Fibroblast of mammary gland (primary cell): ENCODE measurements around the gene JADE1.

Source experiments
- DNase-seq: peaks from one replicate; pipeline ENCODE4 v3.0.0-alpha.2; 2010; ENCODE audit warnings: low read depth
- H3K4me3 ChIP-seq: 2 replicates; pipeline ENCODE4 v1.5.1; 2011; ENCODE audit warnings: low read depth, mild to moderate bottlenecking, low read length, moderate library complexity; ENCODE audit not compliant: control insufficient read depth
- TF ChIP-seq, protein P1 (sequence below): conservative IDR thresholded peaks from 2 replicates; pipeline ENCODE4 v1.5.1; 2011; ENCODE audit warnings: low read depth, low read length, inconsistent platforms; ENCODE audit not compliant: control insufficient read depth, insufficient read depth

JADE1 gene

DNA sequence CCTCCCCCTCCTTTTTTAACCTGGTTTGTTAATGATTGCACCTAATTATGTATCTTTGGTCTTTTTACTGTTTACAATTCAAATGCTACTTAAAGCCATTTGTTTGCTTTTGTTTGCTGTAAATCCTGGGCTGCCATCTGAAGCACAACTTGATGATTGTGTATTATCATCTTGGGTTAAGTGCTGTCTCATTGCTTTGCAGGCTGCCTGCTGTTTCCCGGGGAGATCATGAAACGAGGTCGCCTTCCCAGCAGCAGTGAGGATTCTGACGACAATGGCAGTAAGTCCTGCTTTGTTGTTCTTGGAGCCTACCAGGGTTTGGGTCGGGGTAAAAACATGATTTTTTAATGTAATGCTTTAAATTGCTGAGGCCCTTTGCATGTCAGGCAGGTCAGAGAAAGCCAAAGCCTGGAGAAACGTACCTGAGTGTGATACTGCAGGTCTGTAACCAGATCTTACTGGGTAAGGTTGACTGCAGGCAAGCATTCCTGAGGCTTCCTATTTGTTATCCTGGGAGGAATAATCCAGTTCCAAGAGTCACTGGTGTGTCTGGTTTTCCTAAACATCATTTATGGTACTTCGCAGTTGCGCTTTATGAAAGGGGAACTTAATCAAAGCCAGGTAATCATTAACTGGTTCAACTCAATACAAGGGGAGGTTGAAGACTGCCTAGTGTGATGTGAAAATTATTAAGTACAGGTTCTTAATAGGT, 22.2 kb downstream of the JADE1 start:
- DNase-seq = no peak
- no peak overlapping the region for H3K4me3 ChIP-seq
- TF ChIP-seq, protein P1, sequence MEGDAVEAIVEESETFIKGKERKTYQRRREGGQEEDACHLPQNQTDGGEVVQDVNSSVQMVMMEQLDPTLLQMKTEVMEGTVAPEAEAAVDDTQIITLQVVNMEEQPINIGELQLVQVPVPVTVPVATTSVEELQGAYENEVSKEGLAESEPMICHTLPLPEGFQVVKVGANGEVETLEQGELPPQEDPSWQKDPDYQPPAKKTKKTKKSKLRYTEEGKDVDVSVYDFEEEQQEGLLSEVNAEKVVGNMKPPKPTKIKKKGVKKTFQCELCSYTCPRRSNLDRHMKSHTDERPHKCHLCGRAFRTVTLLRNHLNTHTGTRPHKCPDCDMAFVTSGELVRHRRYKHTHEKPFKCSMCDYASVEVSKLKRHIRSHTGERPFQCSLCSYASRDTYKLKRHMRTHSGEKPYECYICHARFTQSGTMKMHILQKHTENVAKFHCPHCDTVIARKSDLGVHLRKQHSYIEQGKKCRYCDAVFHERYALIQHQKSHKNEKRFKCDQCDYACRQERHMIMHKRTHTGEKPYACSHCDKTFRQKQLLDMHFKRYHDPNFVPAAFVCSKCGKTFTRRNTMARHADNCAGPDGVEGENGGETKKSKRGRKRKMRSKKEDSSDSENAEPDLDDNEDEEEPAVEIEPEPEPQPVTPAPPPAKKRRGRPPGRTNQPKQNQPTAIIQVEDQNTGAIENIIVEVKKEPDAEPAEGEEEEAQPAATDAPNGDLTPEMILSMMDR = no peak

DNA sequence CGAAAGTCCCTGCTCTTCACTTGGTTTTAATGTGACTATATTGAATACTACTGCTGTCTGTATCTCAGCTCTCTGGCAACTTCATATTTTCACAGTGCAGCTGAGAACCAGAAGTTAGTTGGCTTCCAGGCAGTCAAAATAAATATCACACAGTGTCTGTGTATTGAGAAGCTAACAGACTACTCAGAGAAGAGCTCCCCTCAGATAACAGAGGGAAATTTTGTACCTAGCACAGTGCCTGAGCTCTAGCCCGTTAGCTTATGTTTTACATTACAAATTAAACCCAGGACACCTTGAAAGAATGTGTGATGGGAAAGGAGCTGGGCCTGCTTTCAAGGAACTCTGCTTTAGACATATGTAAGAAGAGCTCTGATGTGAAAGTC, 22.7 kb downstream of the JADE1 start:
- no peak overlapping the region for H3K4me3 ChIP-seq
- DNase-seq = no peak
- TF ChIP-seq, protein P1 = no peak

DNA sequence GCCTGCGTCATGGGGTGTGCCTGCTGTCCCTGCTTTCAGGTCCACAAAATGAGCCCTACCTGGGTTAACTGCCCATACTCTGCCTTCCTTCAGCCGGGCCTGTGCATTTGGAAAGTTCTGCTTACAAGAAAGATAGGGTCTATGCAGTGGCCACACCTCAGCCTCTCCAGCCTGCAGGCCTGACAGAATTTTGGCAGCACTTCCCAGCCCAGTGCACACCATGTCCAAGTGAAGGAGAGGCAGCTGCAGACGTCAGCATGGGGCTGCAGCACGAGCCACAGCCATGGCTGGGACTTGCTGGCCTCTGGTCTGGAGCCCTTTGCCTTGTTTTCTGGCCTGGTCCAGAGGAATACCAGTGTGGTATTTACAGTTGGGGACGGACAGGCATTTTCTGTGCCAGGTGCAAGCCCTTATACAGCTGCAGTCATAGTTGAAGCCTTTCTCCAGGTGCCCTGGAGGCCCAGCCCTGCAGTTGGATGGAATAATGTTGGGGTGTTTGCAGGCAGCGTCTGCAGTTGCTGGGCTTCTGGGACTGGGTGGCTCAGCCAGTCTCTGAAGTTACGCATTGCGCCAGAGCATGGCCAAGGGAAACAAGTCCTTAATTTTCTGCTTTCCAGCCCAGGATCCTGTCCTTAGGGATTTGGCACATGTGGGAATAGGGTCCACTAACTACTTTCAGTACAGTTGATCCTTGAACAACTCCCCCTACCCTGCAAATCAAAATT, 26.2 kb downstream of the JADE1 start:
- no peak overlapping the region for H3K4me3 ChIP-seq
- TF ChIP-seq, protein P1 = no peak
- DNase-seq = peak; percentile 28

DNA sequence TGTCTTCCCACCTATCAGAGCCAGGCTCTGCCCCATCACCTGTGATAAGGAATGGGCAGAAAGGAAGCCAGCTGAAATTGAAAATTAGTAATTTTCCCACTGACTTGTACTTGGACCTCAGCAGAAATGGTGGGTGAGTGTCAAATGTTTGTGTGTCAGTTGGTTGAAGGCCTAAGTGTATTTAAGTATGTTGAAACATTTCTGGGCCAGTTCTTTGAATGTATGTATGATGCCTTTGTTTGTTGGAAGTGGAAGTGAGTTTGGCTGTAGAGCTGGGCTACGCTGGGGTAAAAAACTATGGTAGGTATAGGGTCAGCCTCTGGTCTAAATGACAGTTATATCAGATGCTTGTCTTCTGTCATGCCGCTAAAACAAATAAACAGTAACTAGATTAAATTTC, 27.7 kb downstream of the JADE1 start:
- TF ChIP-seq, protein P1 = no peak
- no peak overlapping the region for H3K4me3 ChIP-seq
- DNase-seq = no peak

DNA sequence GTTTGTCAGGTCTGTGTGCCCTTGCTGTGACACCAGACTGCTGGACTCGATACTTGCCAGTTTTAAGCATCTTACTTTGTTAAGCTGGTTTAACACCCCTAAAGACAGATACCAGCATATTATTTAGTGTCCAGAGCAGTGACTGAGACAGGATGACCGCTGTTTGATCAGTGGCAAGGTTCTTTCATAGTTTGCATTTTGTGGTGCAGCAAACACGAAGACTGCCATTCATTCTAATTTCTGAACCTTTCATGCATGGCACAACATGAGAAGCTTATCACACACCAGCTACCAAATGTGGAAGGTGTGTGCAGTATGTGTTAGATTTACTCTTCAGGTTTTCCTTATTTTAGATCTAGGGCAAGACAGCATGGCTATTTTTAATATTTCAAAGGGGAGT, 28.2 kb downstream of the JADE1 start:
- no peak for DNase-seq
- no peak overlapping the region for H3K4me3 ChIP-seq
- TF ChIP-seq, protein P1 = no peak

DNA sequence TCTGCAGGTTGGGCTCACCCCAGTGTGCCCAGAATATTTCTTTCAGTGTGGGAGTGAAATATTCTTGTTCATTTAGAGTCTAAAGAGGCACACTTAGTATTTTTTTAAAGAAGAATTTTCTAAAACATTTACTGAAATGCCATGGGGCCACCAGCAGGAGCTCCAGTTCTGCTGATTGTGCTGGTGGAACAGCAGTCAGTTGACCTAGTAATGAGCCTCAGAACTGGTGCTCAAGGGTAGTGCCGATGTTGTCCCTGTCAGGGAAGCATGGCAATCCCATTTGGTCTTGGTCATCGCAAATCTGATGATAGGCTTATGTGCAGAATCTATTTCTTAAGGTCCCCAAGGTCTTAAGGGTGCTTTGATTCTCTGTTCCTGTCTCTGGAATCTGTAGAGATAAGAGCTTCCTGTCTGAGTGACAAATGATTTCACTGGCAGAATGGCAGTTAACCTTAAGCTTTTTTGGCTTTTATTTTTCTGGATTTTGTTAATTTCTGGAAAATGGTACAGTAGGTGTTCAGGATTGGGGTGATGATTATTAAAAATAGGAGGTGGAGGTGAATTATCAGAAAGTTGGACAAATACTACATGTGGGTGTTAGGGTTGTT, 31.3 kb downstream of the JADE1 start:
- no peak overlapping the region for H3K4me3 ChIP-seq
- DNase-seq = no peak
- TF ChIP-seq, protein P1 = no peak
